ENCODE results near the gene TINAGL1. TPM values are rescaled to one million over a fixed set of nuclear protein-coding genes. Genes with fewer than 3 reads are reported as not detected.
A peak's percentile ranks its signal among the peaks of the same experiment; 100 is the strongest.

Gene TINAGL1
- total and polyA plus RNA-seq, 2 donors (not counting 1 experiment from before 2014, with no cell fraction given), result 3.0 to 92.5 TPM

GRCh38 chr1:31577515-31578192, 1.3 kb downstream of the TINAGL1 start:
- peak; percentile 33 to 79 for DNase-seq (ENCODE audit: low read depth in 2 of 2)
- Histone ChIP-seq H3K4me3 (replicated peaks in 1 of 4; ENCODE audit: control extremely low read depth in 1 of 4, insufficient read depth in 1 of 4, low read depth in 3 of 4, low read length in 4 of 4) (peak overlapping the region in 2 of 4 experiments; percentile 22 to 32), H3K9ac (ENCODE audit: insufficient read depth, low read length) (peak overlapping the region; percentile 39), H3K27me3 (ENCODE audit: control insufficient read depth, insufficient read depth, low read length) (no peaks in the 10 kb centered on the region), H3K4me2 (ENCODE audit: extremely low read depth, insufficient read depth, low read length) (peak overlapping the region; percentile 15), H3K9me3 (ENCODE audit: control insufficient read depth, insufficient read depth, low read depth, low read length) (no peaks in the 10 kb centered on the region), H3K79me2 (ENCODE audit: control insufficient read depth, insufficient read depth, low read length) (no peaks in the 10 kb centered on the region), H3K36me3 (ENCODE audit: control insufficient read depth, insufficient read depth, low read length) (no peaks in the 10 kb centered on the region), H3K27ac (ENCODE audit: insufficient read depth, low read length) (no peak overlapping the region), H4K20me1 (ENCODE audit: control insufficient read depth, extremely low read depth, insufficient read depth, low read length) (no peaks in the 10 kb centered on the region), H3K4me1 (ENCODE audit: control insufficient read depth, extremely low read depth, insufficient read depth, low read length) (peaks cover 41% of the 10 kb centered on the region), H2AFZ (ENCODE audit: low read length) (no peak overlapping the region)
- TF ChIP-seq CTCF (conservative IDR thresholded peaks at IDR 0.05 in 1 of 2, IDR thresholded peaks at IDR 0.05 in 1 of 2; ENCODE audit: low read depth in 1 of 2, low read length in 2 of 2) (no peak), EZH2 (IDR thresholded peaks at IDR 0.05; ENCODE audit: low read length, missing control alignments) (no peak)

DNA sequence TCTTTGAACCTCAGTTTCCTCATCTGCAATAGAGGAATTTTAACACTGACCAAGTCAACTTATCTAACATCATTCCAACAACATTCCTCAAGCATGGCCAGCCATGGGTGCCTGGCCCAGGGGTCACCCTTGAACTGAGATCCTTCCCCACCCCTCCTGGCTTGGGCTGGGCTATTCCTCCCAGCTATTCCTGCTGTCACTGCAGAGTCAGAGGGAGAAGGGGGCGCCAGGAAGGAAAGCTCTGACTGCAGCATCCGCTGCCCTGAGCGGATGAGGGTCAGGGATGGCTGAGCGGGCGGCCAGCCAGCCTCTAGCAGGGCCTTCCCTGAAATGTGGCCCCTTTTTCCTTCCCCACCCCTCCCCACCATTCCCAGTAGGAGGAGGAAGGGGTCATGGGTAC, 3.1 kb downstream of the TINAGL1 start:
- H3K4me3 ChIP-seq (replicated peaks in 1 of 4; ENCODE audit: control extremely low read depth in 1 of 4, insufficient read depth in 1 of 4, low read depth in 3 of 4, low read length in 4 of 4), result no peak overlapping the region
- no peak overlapping the region for H2AFZ ChIP-seq (ENCODE audit: low read length)
- DNase-seq (ENCODE audit: low read depth in 2 of 2), result peak in 1 of 2 donors; percentile 47
- H3K9ac ChIP-seq (ENCODE audit: insufficient read depth, low read length), result peak overlapping the region; percentile 18
- H3K27me3 ChIP-seq (ENCODE audit: control insufficient read depth, insufficient read depth, low read length), result no peaks in the 10 kb centered on the region
- H3K79me2 ChIP-seq (ENCODE audit: control insufficient read depth, insufficient read depth, low read length), result no peaks in the 10 kb centered on the region
- H3K9me3 ChIP-seq (ENCODE audit: control insufficient read depth, insufficient read depth, low read depth, low read length), result no peaks in the 10 kb centered on the region
- peak overlapping the region; percentile 19 for H3K27ac ChIP-seq (ENCODE audit: insufficient read depth, low read length)
- H3K4me1 ChIP-seq (ENCODE audit: control insufficient read depth, extremely low read depth, insufficient read depth, low read length), result peaks cover 39% of the 10 kb centered on the region
- no peaks in the 10 kb centered on the region for H4K20me1 ChIP-seq (ENCODE audit: control insufficient read depth, extremely low read depth, insufficient read depth, low read length)
- H3K36me3 ChIP-seq (ENCODE audit: control insufficient read depth, insufficient read depth, low read length), result peaks cover 5% of the 10 kb centered on the region
- no peak overlapping the region for H3K4me2 ChIP-seq (ENCODE audit: extremely low read depth, insufficient read depth, low read length)
- TF ChIP-seq CTCF (conservative IDR thresholded peaks at IDR 0.05 in 1 of 2, IDR thresholded peaks at IDR 0.05 in 1 of 2; ENCODE audit: low read depth in 1 of 2, low read length in 2 of 2) (no peak), EZH2 (IDR thresholded peaks at IDR 0.05; ENCODE audit: low read length, missing control alignments) (no peak)

GRCh38 chr1:31580513-31580870, 4.2 kb downstream of the TINAGL1 start:
- no peak overlapping the region for H3K9ac ChIP-seq (ENCODE audit: insufficient read depth, low read length)
- no peaks in the 10 kb centered on the region for H3K9me3 ChIP-seq (ENCODE audit: control insufficient read depth, insufficient read depth, low read depth, low read length)
- peaks cover 5% of the 10 kb centered on the region for H3K36me3 ChIP-seq (ENCODE audit: control insufficient read depth, insufficient read depth, low read length)
- H3K27me3 ChIP-seq (ENCODE audit: control insufficient read depth, insufficient read depth, low read length), result no peaks in the 10 kb centered on the region
- peaks cover 33% of the 10 kb centered on the region for H3K4me1 ChIP-seq (ENCODE audit: control insufficient read depth, extremely low read depth, insufficient read depth, low read length)
- no peak overlapping the region for H3K4me2 ChIP-seq (ENCODE audit: extremely low read depth, insufficient read depth, low read length)
- H3K79me2 ChIP-seq (ENCODE audit: control insufficient read depth, insufficient read depth, low read length), result no peaks in the 10 kb centered on the region
- H3K27ac ChIP-seq (ENCODE audit: insufficient read depth, low read length), result no peak overlapping the region
- no peak overlapping the region for H2AFZ ChIP-seq (ENCODE audit: low read length)
- no peaks in the 10 kb centered on the region for H4K20me1 ChIP-seq (ENCODE audit: control insufficient read depth, extremely low read depth, insufficient read depth, low read length)
- TF ChIP-seq EZH2 (IDR thresholded peaks at IDR 0.05; ENCODE audit: low read length, missing control alignments) (no peak), CTCF (conservative IDR thresholded peaks at IDR 0.05 in 1 of 2, IDR thresholded peaks at IDR 0.05 in 1 of 2; ENCODE audit: low read depth in 1 of 2, low read length in 2 of 2) (no peak)
- H3K4me3 ChIP-seq (replicated peaks in 1 of 4; ENCODE audit: control extremely low read depth in 1 of 4, insufficient read depth in 1 of 4, low read depth in 3 of 4, low read length in 4 of 4), result no peak overlapping the region
- peak in 1 of 2 donors; percentile 56 for DNase-seq (ENCODE audit: low read depth in 2 of 2)

Data from fibroblast of lung (primary cell).